ENCODE results near the gene ABHD12B.
"Not testable (repeated sequence)": the region's sequence is repeated elsewhere in the genome, so short reads cannot be mapped to it uniquely, and the experiment has no call there.

The ABHD12B gene

GRCh38 chr14:50937325-50937724, 65.5 kb downstream of the ABHD12B start:
- DNase-seq = no peak

GRCh38 chr14:50937800-50938199, 65.9 kb downstream of the ABHD12B start:
- DNase-seq = no peak

GRCh38 chr14:50941151-50941550, 69.3 kb downstream of the ABHD12B start:
- no peak for DNase-seq

- DNase-seq = not testable (repeated sequence)
These were observed 69.8 kb downstream of the ABHD12B start for GRCh38 chr14:50941638-50942037.

- DNase-seq = peak; percentile 64
These were observed 71.5 kb downstream of the ABHD12B start for GRCh38 chr14:50943261-50943942.

- peak; percentile 72 for DNase-seq
These were observed 72.2 kb downstream of the ABHD12B start, which contains the start of gene PYGL for GRCh38 chr14:50943943-50944646. TSS of gene PYGL (minus strand) at chr14:50944483. CDS start at chr14:50944403, 80 bp downstream.

- DNase-seq = peak; percentile 57
These were observed 73.0 kb downstream of the ABHD12B start for GRCh38 chr14:50944647-50945413.

- no peak for DNase-seq
These were observed 74.5 kb downstream of the ABHD12B start for GRCh38 chr14:50946234-50946935.

- DNase-seq = no peak
These were observed 75.6 kb downstream of the ABHD12B start for GRCh38 chr14:50947446-50947845.

GRCh38 chr14:50948205-50948604, 76.4 kb downstream of the ABHD12B start:
- no peak for DNase-seq

- no peak for DNase-seq
These were observed 79.2 kb downstream of the ABHD12B start for GRCh38 chr14:50951032-50951431.

GRCh38 chr14:50953502-50953901, 81.6 kb downstream of the ABHD12B start:
- DNase-seq = no peak
